GM19035 (cell line): Measurements from ENCODE around the gene HNRNPH2.

Source experiments
- ATAC-seq: cut with Tn5 transposase; IDR thresholded peaks from one replicate; pipeline ENCODE4 v1.9.1; 2021; ENCODE audit not compliant: unreplicated experiment

HNRNPH2 gene, protein sequence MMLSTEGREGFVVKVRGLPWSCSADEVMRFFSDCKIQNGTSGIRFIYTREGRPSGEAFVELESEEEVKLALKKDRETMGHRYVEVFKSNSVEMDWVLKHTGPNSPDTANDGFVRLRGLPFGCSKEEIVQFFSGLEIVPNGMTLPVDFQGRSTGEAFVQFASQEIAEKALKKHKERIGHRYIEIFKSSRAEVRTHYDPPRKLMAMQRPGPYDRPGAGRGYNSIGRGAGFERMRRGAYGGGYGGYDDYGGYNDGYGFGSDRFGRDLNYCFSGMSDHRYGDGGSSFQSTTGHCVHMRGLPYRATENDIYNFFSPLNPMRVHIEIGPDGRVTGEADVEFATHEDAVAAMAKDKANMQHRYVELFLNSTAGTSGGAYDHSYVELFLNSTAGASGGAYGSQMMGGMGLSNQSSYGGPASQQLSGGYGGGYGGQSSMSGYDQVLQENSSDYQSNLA

GRCh38 chrX:101407748-101408531, at the start of gene HNRNPH2, which contains the start of gene GLA:
TSS of gene HNRNPH2 (plus strand) at chrX:101408222. CDS start at chrX:101411989, 3,767 bp downstream.
TSS of gene GLA (minus strand) at chrX:101407925. CDS start at chrX:101407903, 22 bp downstream.
- peak; percentile 88 for ATAC-seq

DNA sequence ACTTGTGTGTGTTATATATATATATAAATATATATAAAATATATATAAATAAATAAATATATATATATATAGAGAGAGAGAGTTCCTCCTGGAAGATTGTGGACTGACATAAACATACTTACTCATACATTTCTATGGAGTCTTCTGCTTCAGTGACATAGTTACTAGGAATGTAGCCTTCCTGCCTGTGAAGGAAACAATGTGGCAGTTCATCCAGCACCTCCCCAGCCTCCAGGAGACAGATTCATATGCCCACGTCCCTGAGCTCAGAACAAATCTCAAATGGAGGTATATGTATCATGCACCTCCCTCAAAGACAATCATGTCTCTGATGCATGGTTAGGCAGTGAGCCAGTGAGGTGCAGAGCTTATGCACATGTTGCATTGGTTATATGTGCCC, 48.1 kb upstream of the HNRNPH2 start:
- no peak for ATAC-seq

- no peak for ATAC-seq
Observed at GRCh38 chrX:101360390-101360789, 47.6 kb upstream of the HNRNPH2 start.

DNA sequence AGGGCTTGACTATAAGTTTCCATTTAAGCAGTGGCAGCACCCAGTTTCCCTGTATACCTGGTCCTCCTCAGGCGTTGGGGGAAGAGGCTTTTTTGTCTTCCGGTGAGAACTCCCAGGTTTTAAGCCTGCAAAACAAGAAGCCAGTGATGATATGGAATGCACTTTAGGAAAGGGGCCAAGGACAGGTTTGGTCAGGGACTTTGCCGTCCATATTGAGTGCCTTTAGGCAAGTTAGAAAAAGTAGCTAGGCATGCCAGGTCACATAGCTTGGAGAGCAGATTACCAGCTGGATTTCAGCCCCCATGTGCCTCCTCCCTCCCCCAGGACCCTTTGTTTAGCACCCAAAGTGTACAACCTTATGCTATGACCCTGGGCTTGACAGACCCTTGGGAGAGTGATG, 45.9 kb upstream of the HNRNPH2 start:
- no peak for ATAC-seq

DNA sequence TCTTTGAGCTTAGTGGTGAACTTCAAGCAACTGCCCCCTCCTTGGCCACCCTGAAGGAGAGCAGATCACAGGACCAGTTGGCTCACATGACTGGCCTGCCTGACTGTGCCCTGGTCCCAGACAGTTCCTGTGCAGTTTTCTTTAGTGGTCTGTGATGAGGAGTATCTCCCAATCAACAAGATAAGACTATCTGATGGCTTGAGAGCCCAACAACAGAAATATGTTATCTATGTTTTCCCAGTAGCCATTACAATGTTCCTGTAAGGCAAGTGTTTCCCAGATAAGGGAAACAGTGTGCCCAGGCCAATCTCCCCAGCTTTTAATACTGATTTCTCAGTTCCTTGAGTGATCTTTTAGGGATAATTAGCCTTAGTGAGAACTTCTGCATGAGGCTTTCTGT, 45.3 kb upstream of the HNRNPH2 start:
- no peak for ATAC-seq

DNA sequence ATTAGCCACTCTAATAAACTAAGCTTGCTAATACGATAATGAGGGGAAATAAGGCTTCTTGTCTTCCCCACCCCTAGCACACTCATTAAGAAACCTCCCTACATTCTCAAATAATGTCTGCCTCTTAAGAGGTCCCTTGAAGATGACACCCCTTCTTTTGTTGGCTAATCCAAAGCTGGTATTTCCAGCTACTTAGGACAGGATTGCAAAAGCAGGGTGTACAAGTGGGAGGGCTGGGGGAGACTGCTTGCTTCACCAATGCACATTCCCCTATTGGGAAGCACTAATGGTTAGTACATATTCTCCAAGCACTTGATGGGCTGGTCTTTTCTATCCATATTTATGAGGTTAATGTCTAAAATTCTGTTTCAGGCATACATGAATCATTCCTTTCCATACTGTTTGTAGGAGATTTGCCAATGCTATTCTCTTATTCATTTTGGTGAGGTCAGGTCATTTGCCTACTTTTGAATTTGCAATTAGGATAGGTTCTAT, 42.7 kb upstream of the HNRNPH2 start:
- ATAC-seq, result no peak

DNA sequence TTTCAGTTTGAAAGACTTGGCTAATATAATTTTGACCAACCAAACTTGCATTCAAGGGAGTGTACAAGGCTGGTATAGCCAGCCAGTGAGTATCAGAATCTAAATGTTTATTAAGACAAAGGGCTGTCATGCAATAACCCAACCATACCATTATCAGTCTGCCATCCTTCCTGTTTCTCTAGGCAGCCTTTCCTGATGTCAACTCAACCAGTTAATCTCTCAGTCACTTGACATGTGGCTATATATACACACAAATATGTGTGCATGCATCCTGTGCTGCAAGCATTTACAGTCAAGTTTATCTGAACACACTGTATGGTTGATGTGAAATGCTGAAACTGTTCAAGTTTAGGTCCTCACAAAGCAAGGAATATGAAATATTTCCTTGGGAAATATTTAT, 39.2 kb upstream of the HNRNPH2 start:
- no peak for ATAC-seq

DNA sequence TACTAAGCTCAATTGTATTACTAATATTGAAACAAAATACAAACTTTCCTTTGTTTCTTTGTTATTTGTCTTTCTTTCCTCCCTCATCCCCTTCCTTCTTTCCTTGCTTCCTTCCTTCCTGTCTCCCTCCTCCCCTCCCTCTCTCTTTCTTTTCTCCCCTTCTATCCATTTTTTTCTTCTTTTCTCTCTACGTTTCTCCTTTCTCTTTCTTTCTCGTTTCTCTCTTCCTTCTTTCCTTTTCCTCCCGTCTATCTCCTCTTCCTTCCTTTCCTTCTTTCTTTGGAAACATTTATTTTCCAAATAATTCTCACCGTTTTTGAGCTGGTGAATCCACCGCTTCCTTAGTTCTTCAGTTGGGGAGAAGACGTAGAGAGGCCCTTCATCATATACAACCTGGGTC, 38.3 kb upstream of the HNRNPH2 start:
- ATAC-seq, result no peak

DNA sequence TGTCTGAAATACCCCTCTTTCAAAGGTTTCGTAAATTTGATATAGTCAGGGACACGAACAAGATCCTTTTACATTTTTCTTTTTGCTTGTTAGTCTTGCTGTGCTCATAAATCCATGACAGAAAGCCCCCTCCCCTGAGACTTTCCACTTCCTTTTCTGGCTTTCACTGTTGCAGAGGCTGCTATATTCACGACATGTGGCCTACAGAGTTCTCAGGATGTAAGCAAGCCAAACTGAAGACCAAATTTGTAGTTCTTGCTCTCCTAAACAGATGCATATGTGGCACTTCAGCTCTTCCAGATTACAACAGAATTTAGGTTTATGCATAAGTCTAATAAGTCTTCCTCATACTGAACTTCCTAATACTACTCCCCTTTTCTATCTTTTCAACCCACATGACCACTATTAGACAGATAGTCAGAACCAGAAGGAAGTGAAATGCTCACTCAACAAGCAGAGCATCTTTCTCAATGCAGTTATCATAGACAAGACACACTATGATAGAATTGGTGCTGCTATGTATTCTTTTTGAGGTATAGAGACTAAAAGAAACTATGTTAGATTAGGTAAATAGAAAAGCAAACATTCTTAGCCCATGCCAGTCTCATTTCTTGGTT, 37.0 kb upstream of the HNRNPH2 start:
- peak; percentile 50 for ATAC-seq

- ATAC-seq, result no peak
Observed at GRCh38 chrX:101377547-101377946, 30.5 kb upstream of the HNRNPH2 start.

DNA sequence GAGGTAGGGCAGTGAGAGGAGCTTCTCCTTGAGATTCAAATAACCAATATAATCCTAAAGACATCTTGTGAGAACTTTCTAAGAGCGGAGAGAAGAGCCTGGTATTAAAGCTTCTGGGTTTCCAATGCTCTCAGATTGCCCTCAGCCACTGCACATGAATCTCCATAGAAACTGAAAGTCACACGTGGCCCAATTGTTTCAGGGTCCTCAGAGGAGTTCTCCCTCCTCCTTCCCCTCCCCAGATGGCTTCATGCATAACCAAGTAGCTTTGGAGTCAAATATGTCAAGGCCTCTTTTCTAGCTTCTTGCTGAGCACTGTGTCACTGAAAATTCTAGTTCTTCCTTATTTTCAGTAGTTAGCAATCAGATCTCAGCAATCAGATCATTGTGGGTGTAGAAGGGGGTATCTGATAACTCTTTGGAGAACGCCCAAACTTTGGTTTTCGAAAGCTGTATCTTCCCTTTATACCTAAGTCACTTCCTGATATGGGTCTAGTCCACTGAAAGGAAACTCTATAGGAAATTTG, 24.3 kb upstream of the HNRNPH2 start:
- ATAC-seq, result peak; percentile 61

- peak; percentile 17 for ATAC-seq
Observed at GRCh38 chrX:101385026-101385684, 22.9 kb upstream of the HNRNPH2 start.

- peak; percentile 62 for ATAC-seq
Observed at GRCh38 chrX:101385795-101386541, 22.1 kb upstream of the HNRNPH2 start, which contains the start of gene BTK. TSS of gene BTK (minus strand) at chrX:101386191. CDS start at chrX:101375284, 10,907 bp downstream.

DNA sequence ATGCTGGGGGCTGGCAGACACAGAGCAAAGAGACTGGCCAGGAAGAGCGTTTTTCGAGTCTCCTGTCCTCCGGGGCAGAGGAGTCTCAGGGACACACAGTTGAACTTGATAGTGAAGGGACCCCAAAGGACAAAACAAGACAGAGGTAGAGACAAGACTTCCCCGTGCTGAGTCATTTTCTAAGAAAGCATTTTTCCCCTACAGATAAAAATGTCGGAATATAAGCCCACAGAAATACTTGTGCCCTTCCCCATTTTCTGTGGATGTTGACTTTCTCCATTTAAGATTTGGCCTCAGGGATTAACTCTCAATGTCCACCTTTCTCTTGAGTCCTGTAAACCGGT, 21.5 kb upstream of the HNRNPH2 start:
- no peak for ATAC-seq

DNA sequence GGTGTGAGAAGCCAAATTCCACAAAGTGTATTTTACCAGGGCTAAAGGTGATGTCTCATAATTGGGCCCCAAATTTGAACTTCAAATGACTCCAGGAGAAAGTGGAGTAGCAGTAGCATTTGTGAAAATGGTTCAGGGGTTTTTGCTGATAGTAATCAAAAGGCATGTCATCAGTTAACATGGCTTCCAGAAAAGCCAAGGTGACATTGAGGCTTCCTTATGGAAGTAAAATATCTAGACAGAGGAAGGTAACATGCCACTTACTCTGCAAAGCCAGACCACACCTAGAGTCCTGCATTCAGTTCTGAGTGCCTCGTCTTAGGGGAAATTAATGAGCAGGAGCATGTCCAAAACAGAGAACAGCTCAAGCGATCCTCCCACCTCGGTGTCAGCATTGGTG, 19.4 kb upstream of the HNRNPH2 start:
- no peak for ATAC-seq

DNA sequence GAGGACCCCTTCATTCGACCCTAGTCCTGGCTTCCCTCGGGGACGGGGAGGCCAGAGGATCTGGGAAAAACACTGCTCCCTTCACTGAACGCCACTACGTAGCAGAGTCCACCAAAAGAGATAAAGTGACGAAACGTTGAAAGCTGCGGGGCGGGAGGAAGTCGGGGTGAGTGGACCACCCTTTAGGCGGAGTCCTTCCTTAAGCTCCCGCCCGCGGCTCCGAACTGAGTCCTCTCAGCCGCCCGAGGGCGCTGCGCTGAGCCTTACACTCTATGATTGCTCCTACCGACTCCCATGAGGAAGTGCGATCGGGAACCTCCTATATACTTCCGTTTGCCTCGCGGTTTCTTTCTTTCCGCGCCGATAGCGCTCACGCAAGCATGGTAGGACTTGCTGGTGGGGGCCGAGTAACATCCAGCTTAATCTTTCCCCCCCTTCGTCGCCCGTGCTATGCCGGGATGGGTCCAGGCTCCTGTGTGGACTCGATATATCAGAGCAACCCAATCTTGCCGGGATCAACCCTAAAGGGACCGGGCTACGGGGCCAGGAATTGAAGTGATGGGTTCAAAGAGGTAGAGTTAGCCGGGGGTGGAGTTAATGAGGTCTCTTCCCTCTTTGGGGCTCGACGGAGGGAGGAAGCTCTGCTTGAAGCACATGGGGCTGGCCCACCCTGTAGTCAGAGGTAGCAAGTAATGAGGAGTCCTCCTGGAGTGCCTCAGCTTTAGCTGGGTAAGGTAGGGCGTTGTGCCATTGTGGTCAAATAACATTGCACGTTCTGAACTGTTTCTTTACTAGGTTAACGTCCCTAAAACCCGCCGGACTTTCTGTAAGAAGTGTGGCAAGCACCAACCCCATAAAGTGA, 17.1 kb upstream of the HNRNPH2 start, which contains the start of gene RPL36A:
RPL36A (plus strand) TSS at position 348 of the 862 bp plus-strand sequence; CDS start at position 381, 33 bp downstream.
- peak; percentile 78 for ATAC-seq

DNA sequence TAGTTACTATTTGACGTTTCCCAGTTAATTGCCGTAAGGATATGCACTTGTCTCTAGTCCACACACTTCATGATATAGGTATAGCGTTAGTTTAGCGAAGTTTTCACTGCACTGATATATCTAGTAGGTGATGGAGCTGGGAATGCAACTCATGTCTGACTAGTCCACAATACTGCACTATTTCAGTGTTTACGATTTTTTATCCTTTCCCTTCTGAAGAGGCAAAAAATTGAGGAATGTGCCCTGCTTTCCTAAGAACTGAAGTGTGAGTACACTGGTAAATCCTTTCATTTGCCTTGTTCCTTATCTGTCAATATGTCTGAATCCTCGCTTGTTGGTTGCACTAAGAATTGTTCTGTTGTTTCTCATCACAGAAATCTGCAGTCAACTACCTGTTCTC, 16.2 kb upstream of the HNRNPH2 start:
- ATAC-seq, result no peak

GRCh38 chrX:101393530-101394305, 14.3 kb upstream of the HNRNPH2 start:
- no peak for ATAC-seq
